GM04503 (cell line): ENCODE data around the gene RBM33.
"Not testable (repeated sequence)": the region's sequence is repeated elsewhere in the genome, so short reads cannot be mapped to it uniquely, and the experiment has no call there.

Source experiments
- DNase-seq: peaks from one replicate; pipeline ENCODE4 v3.0.0-alpha.2; 2012; ENCODE audit warnings: low read depth

RBM33 gene, protein sequence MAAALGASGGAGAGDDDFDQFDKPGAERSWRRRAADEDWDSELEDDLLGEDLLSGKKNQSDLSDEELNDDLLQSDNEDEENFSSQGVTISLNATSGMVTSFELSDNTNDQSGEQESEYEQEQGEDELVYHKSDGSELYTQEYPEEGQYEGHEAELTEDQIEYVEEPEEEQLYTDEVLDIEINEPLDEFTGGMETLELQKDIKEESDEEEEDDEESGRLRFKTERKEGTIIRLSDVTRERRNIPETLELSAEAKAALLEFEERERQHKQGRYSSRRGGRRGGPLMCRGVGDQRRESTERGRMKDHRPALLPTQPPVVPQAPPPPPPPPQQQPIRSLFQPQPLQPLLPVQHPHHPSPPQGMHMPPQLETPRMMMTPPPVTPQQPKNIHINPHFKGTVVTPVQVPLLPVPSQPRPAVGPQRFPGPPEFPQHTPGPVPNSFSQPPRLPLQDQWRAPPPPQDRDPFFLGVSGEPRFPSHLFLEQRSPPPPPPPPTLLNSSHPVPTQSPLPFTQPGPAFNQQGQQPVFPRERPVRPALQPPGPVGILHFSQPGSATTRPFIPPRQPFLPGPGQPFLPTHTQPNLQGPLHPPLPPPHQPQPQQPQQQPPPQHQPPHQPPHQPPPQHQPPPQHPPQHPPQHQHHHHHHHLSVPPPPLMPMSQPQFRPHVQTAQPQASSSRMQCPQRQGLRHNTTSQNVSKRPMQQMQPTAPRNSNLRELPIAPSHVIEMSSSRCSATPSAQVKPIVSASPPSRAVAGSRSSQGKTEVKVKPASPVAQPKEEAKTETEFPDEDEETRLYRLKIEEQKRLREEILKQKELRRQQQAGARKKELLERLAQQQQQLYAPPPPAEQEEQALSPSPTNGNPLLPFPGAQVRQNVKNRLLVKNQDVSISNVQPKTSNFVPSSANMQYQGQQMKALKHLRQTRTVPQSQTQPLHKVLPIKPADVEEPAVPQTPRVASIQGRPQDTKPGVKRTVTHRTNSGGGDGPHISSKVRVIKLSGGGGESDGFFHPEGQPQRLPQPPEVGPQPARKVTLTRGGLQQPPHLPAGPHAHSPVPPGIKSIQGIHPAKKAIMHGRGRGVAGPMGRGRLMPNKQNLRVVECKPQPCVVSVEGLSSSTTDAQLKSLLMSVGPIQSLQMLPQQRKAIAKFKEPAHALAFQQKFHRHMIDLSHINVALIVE

DNA sequence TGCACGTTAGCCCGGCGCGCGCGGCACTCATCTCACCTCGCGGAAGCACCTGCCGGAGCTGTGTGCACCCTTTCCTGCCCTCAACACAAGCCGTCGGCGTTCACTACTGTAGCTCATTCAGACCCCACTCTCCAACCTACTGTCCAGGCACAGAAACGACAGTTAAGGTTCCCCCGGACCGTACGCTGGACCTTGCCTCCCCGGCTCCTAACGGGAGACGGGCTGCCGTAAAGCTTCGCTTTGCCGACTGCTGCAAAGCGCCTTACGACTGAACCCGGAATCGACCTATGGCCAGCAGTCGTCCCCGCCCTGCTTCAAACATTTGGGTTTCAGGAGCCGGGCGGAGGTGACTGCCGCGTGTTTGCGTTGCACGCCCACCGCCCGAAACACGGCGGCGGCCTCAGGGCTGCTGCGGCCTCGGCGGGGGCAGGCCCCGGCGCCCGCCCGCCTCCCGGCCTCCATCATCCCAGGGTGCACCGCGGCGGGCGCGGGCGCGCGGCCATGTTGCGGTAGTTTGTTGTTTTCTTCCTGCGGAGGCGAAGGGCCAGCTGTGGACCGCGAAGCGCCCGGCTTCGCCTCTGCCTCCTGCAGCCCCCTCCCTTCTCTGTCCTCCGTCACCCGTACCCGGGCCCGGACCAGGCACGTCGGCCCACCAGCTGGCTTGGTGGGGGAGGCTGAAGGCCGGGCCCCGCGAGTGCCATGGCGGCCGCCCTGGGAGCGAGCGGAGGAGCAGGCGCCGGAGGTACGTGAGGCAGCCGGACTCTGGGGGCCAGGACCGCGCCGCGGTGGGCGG, at the start of gene RBM33:
Gene RBM33 (plus strand): TSS at position 484 of the 793 bp plus-strand sequence. CDS start 216 bp downstream, at position 700.
- DNase-seq: peak; percentile 39

DNA sequence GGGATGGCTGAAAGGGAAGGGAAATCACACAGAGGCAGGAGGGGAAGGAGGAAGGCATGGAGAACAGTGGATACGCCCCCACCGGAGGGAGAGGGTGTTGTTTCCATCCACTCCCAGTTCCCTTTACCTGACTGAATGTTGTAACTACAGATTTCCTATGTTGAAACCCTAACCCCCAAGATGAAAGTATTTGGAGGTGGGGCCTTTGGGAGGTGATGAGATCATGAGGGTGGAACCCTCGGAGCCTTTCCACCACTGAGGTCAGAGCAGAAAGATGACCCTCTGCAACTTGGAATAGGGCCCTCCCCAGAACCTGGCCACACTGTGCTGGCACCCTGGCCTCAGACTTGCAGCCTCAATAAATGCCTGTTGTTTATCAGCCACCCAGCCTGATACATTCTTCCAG, 49.5 kb upstream of the RBM33 start:
- no peak for DNase-seq

DNA sequence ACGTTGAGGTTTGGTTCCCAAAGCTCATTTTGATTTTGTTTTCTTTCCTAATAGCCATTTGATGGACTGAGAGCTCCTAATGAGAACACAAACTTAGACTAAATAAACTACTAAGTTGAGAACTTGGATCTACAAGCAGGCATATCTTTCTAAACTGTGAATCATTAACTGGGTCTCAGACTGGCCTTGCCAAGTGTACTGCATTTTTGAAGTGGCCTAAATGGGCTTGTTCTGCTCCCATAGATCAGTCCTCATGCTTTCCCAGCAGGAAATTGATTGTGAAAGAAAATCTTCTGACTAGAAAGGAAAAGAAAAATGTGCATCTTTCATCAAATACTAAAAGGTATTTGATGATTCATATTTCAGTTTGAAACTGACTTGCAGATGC, 46.7 kb upstream of the RBM33 start:
- DNase-seq: no peak

DNA sequence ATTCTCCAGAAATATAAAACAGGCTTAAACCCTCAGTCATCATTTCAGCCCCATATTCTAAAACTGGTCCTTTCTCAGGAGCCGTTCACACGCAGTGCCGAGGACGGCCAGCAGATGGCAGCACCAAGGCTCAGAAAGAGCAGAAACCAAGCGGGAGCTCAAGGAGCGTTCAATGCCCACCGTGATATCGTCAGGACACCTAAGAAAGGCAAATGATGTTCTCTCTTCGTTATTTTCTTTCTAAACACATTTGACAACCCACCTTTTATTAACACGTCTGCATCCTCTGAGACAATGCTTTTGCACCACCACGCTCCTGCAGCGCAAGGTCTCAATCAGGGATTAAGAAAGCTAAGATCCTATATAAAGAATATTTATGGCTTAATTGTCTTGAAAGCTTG, 45.7 kb upstream of the RBM33 start:
- no peak for DNase-seq

DNA sequence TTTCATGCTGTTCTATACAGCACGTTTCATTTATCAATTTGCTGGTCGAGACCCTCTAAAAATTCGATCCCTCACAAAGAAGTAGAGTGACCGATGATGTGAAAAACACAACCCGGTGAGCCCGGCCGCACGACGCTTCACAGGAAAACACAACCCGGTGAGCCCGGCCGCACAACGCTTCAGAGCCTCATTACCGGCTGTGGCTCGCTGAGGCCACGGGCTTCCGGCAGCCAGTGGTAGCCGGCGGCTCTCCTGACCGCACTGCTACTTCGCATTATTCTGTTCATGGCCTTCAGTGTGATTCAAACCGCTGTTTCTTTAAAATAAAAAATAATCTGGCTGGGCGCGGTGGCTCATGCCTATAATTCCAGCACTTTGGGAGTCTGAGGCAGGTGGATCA, 42.3 kb upstream of the RBM33 start:
- no peak for DNase-seq

DNA sequence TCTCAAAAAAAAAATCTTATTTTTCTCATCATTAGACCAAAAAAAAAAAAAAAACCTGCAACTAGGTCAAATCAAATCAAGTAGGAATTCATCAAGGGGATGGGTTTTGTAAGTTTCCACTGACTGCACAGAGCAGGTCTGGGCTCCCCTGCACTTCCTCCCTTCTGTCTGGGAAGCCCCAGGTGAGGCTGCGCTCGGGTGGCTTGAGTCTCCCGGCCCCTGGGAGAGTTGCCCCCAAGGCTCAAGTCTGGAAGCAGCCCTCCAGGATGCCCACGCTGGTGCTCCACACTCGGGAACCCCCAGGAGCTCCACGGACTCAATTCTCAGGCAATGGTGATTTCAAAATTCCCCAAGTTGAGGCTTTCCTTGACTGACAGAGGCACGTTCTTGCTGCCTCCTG, 41.7 kb upstream of the RBM33 start:
- DNase-seq: no peak

DNA sequence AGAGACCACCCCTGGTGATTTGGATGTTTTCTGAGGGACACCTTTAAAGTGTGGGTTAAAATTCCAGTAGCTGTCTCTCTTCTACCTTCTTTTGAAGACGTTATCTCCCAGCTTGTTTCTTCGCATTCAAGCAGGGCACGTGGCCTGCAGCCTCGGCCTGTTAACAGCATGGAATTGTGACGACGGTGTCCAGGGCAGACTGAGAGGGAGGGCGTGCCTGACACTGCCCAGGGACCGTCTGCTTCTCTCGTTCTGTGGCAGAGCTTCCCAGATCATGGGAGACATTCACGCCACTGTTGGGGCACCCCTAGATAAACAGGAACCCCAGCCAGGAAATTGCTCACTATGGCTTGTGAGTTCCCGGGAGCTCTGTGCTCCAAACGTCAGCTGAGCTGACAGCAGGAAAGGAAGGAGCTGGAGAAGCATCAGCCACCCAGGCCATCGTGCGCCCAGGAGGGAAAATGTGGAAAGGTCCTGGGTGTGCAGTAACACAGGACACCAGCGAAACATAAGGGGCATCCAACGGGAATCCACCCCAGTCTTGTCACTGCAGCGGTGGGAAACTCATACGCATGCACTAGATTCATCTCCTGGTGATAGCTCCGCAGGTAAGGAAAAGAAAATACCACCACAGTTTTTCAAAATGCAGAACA, 41.1 kb upstream of the RBM33 start:
- DNase-seq: no peak

DNA sequence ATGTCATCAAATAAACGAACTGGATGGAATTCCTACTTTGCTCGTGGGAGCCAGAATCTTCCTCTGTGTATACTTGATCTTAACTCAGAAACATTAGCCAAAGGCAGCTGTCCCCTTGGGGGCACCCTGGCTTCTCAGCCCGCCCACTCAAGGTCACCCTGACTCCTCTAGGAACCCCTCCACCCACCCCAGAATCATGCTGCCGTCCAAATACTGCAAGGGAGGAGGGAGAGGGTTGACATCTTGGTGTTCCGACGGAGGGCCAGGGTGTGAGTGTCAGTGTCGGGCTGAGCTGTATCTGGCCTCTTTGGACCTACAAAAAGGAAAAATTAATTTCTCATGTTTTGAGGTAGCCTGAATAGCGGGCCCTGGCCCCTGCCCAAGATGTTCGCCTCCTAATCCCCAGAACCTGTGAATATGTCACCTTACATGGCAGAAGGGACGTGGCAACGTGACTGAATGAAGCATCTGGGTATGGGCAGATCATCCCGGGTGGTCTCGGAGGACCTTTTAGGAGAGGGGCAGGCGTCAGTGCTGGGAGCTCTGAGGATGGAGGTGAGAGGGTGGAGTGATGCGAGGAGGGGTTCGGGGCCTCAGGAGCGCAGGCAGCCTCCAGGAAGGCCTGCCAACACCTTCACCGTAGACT, 40.5 kb upstream of the RBM33 start:
- no peak for DNase-seq

DNA sequence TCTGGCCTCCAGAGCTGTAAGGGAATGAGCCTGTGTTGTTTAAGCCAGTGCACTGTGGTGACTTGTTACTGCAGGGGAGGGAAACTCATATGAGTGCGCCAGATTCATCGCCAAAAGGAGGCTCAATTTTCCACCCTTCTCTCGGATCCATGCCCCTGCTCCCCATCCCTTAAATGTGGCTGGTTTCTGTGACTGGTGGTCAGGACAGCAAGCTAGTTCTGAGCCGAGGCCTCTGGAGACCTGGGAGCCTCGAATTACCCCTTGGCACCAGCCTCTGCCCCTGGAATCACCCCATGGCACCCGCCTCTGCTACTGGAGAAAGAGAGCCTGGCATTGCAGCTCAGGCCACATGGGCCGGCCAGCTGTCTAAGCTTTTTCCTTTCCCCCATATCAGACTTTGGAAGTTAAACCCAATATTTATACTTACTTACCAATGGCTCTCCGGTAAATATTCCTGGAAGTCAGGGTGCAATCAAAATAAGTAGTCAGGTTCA, 39.9 kb upstream of the RBM33 start:
- no peak for DNase-seq

DNA sequence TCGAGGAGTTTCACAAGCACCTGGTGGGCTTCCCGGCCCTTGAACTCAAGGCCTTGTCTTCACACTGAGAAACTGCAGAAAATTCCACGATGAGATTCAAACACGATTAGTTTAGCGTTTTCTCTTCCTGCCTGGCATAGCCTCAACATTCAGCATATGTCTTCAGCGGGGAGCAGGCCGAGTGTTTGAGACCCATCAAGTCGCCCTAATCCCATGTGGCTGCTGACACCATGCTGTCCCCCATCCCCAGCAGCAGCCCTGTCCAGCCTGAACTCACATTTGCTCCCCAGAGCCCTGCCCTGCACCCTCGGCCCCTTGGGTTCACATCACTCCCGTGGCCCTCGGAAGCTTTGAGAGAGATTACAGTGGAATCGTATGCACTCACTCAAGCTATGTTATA, 35.3 kb upstream of the RBM33 start:
- no peak for DNase-seq

DNA sequence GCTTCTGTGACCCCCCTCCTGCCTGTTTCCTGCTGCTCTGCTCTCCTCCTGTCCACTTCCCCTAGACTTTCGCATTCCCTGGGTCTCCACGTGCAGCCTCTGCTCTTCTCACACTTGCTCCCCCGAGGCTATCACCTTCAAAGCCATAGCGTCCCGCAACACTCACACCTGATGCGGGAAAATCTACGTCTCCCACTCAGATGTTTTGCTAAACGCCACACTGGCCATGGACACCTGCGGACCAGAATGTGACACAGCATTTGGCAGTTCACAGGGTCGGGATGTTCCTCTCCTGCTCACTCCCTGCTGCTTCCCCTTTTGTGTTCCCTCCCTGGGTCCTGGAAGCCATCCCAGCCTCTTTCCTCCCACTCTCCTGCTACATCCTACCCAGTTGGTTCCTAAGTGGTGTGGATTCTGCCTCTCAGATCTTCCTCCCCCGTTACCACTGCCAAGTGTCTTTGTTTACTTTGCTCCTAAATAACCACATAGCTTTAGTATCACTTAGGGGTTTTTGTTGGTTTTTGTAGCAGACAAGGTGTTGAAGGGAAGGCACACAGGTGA, 33.7 kb upstream of the RBM33 start:
- DNase-seq: no peak

DNA sequence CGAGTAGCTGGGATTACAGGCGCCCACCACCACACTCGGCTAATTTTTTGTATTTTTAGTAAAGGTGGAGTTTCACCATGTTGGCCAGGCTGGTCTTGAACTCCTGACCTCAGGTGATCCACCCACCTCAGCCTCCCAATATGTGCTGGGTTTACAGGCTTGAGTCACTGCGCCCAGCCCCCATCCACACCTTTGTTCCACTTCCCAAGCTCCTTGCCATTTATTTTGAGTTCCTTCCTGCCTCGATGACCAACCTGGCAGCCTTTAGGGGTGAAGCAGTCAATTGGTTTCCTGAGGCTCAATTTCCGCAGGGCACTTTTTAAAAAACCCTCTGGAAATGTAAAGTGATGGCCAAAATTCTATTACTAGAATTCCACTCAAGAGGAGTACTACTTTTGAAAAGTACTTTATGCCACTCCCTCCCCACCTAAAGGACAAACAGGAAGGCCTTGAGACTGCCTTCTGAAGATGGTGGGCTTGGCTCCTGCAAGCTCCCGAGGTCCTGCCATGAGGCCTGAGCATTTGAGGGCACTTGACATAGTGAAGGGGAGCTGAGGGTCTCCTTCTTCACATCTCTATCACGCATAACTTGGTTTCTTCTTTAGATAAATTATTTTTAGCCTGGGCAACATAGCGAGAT, 32.5 kb upstream of the RBM33 start:
- DNase-seq: no peak

DNA sequence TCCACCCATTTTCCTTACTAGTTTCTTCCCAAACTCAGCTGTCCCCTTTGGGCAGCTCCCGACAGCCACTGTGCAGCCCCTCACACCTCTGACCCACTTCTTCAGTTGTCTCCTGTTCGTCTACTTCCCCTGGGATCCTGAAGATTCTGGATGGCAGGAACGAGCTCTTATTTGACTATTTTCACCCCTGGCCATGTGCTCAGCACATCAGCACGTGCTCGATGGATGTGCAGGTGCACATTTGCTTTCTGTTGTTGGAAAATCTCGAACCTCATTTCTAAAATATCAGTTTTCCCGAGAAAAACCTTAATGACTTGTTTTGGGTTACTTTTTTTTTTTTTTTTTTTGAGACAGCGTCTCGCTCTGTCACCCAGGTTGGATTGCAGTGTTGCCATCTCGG, 31.8 kb upstream of the RBM33 start:
- no peak for DNase-seq

DNA sequence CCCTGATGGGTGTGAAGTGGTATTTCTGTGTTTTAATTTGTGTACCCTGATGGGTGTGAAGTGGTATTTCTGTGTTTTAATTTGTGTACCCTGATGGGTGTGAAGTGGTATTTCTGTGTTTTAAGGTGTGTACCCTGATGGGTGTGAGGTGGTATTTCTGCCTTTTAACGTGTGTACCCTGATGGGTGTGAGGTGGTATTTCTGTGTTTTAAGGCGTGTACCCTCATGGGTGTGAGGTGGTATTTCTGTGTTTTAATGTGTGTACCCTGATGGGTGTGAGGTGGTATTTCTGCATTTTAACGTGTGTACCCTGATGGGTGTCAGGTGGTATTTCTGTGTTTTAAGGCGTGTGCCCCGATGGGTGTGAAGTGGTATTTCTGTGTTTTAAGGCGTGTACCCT, 29.4 kb upstream of the RBM33 start:
- DNase-seq: not testable (repeated sequence)

DNA sequence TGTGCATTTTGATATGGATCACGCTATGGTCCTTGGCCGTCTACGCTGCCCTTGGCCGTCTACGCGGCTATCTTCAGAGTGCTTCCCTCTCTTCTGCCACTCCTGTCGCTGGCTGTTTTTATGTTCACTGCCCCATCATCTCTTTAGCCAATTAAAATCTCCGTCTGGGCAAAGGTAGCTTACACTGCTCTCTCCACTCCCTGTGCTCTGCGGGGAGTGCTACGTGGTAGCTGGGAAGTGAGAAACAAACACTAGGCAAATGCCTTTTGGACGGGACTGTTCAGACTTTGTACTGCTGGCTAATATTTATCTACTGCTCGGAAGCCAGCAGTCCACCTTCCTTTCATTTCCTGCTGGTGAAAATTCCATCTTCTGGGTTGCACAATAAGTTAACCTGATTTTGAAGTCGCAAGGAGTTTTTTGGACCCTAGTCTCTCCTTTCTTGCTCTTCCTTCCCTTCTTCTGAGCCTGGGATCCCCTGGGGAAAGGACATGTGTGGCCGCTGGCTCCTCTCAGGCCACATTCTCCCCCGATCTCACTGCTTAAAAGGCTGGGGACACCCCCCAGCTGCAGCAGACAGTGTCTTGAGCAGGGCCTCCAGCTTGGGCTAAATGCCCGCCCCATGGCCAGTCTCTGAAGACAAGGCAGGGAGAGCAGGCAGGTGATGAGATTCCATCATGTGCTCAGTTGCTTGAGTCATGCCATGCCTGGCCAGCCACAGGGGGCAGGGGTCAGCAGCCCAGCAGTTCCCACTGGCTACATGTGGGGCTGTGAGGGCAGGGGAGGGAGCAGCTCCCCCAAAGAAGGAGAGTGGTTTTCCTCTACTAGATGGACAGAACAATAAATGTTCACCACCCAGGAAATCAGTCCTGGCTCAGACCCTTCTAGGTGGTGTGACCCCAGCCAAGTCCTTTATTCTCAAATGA, 25.5 kb upstream of the RBM33 start:
- DNase-seq: no peak

DNA sequence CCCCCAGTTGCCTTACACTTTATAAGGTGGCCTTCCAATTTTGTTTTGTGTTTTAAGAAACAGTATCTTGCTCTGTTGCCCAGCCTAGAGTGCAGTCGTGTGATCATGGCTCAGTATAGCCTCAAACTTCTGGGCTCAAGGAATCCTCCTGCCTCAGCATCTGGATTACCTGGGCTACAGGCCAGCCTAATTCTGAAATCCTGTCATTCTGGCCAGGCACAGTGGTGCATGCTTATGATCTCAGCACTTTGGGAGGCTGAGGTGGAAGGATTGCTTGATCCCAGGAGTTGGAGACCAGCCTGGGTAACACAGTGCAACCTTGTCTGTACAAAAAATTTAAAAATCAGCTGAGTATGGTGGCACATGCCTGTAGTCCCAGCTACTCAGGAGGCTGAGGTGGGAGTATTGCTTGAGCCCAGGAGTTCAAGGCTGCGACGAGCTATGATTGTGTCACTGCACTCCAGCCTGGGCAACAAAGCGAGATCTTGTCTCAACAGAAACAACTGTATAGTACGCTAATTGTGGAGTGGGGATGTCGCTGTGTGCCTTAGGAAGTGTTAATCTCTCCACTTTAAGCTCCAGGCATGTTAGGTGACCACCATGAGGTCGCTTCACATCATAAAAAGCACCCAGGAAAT, 24.7 kb upstream of the RBM33 start:
- no peak for DNase-seq

DNA sequence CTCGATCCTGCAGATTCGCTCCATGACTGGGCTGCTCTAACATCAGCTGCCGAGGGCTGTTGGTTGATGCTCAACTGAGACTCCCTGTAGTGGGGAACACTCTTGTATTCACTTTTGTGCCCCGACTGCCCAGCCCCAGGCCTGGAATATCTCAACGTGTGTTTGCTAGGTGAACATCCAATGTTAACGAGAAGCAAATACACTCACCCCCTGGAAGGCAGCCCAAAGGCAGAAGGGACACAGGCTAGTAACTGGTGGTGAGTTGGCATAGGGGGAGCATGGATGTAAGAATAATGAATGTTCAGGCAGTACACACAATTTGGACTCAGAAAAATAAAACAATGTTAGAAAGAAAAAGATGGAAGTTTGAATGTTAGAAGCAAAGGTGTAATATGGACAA, 24.0 kb upstream of the RBM33 start:
- DNase-seq: no peak

DNA sequence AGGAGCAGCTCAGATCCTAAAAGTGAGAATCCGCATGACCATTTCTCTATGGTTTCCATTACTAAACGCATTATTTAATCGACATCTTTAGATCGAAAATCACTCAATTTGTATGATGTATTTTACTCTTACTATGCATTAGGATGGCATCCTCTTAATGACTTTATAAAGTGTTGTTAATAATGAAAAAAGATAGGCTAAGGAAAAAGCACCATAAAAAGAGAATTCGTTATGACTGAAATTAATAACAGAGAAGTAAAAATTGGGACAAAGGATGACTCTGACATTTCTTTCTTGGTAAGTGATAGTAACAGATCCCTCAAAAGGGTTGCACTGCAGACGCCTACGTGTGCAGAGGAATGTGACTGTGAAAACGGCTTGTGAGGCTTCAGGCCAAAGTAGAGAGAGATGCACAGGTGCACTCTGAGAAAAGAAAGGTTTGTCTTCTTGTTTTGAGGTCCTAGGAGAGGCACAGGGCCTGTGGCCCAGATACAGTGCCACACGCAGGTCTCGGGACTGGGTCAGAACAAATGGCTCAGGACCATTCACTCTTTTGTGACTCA, 23.0 kb upstream of the RBM33 start:
- no peak for DNase-seq
